Epidermal melanocyte (primary cell): Measurements from ENCODE around the gene CEP152.

Source experiments
- DNase-seq: peaks from one replicate; pipeline ENCODE4 v3.0.0; 2011; ENCODE audit warnings: low spot score; ENCODE audit not compliant: insufficient read length

Gene CEP152

DNA sequence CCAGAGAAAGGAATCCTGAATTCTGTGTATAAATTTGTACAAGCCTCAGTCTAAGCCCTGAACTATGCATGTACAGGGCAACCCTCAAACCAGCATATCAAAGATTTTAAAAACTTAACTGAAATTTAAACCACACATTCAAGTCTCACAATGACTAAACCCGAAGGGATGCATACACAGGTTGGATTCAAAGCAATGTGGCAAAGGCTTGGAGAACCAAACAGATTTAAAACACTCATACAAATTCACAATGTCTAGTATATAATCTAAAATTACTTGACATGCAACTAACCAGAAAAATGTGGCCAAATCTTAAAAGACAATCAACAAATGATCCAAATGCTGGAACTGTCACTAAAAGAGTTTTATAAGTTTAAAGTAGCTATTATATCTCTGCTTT lies 36.4 kb downstream of the CEP152 start:
- DNase-seq: no peak

DNA sequence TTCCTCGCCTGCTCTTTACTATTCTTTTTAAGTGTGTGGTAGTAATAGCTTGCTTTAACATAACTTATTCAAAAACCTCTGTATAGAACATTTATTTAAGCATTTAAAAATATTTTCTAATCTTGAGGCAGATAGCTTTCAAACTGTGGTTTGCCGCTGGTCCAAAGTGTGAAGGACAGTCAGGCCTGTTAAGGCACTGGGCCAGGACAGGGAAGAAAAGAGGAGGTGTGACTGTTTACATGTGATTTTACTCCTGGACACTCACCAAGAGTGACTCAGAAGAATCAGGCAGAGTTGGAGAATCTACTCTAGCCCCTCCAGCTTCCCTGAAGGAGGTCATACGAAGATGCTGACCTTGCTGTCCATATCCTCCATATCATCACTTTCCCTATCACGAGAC lies 44.7 kb downstream of the CEP152 start:
- DNase-seq: no peak

DNA sequence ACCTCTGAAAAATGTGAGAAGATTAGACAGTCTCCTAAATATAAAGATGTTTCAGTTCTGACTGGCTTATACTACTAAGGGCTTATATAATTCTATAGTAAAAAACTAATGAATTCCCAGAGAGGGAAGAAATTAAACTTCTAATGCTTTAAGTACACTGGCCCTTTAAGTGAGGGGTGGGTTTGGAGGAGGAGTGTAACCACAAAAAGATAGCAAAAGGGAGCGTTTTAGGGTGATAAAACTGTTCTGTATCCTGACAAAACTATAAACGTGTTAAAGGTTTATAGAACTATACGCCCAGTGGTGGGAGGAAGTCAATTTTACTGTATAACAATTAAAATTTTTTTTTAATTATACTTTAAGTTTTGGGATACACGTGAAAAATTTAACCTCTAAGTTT lies 45.8 kb downstream of the CEP152 start:
- no peak for DNase-seq

DNA sequence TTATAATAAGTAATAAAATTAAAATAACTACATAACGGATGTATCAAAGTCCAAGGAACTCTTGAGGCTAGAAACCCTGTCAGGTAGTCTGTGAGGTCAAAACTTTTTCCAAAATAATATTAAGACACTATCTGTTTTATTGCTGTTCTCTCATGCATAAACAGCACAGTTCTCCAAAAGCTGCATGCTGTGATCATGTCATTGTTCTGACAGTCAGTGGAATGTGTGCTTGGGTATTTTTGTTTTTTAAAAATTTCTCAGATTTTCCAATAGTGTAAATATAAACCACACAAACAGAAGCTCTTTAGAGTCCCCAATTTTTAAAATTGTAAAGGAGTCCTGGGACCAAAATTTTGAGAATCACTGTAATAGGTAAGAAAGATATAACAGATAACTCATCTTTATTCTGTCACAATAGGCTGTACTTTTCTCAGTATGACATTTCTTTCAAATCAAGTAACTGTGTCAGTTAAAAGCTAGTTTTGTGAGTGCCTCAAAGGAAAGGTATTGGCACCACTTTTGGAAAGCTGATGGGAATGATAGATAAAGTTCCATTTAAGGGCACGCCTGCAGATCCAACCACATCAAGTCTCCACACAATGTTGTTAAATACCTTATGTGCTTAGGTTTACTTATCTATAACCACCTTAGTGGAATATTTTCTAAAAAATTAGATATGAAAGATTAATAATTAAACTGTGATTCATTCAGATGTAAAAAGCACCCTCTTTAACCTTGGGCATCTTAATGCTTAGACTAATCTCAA lies 49.3 kb downstream of the CEP152 start:
- DNase-seq: no peak

DNA sequence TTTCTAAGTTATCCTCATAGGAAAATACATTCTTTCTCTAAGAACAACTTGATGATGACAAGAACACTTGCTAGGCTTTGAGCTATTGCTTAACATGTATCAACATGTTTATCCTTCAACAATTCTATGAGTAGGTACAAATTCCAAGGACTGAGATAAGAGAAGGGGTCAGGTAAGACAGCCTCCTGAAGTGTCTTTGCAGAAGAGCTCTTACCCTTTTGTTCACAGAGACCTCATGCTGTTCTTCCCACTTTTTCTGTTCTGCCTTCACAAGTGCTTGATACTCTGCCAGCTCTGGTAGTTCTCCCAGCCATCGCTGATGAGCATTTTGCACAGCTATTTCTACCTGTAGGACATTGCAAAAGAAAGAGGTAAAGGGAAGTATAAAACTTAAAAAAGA lies 50.9 kb downstream of the CEP152 start:
- no peak for DNase-seq

DNA sequence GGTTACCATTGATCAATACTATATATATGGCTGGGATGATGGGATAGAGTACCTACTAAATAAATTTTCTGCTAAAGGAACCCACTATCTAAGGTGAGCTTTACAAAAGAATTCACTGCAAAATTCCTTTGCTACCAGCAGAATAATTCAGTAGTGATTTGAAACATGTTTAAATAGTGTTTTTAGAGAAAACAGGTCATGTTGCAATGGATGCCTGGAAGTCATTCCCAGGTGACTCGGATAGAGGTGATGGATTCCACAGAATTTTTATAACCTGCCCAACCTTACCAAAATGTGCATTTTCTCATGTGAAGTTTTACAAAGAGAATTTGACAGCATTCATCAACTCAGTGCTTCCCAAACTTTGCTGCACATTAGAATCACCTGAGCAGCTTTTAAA lies 53.2 kb downstream of the CEP152 start:
- DNase-seq: no peak

DNA sequence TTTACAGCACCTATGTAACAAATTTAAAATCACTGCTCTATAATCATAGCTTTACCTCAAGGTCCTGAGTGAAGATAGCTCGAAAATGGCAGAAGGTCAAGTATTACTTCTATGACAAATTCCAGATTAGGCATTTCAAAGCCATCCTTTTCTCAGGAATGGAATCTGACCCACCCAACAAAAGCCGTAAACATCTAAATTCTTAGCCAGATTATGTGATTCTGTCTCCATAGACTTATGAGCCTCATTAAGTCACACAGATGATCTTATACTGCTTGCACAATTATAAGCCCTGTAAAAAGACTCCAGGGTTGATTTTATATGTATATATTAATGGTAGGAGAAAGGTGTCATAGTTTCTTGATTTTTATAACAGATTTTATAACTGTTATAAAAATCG lies 56.9 kb downstream of the CEP152 start:
- DNase-seq: no peak

DNA sequence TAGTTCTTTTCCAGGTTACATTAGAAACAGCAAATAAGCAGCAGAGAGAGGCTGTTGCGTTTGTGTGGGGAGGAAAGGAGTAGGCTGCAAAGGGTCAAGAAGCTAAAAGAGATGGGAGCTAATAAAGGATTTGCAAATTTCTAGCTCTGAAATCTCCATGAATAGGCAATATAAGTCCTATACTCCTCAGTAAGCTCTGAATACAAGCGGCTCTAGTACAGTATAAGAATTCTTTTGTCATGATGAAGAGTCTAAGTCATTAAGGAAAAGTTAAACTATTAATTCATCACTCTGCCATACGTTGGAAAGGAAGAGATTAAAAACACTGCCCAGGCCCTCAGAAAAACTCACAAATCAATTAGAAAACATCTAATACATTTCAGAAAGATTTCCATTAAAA lies 59.3 kb downstream of the CEP152 start:
- DNase-seq: no peak

DNA sequence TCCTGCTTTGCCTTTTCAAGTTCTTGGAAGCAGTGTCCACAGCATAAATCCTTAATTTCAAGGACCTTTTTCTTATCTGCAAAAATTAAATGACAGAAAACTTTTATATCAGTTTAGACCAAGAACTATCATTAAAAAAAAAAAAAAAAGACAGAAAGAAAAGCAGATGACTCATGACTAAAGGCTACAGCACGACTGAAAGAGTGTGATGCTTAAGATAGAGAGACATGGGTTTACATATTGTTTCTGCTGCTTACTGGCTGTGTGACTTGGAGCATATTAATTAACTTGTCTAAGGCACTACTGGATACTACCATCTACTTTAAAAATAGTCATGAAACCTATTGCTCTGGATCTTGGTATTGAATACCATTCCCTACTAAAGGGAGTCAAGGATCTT lies 62.3 kb downstream of the CEP152 start:
- DNase-seq: no peak

DNA sequence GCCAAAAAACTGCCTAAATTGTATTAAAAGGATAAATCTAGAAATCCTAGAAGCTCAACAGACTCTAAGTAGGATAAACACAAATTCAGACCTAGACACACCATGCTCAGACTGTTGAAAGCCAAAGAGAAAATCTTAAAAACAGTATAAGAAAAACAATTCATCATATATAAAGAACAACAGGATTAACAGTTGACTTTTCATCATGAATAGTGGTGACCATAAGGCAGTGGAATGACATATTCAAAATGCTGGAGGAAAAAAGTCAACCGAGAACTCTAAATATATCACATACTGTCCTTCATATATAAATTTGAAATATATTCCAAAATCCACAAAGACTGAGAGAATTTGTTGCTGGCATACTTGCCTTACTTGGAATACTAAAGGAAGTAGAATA lies 77.3 kb downstream of the CEP152 start:
- DNase-seq: no peak

DNA sequence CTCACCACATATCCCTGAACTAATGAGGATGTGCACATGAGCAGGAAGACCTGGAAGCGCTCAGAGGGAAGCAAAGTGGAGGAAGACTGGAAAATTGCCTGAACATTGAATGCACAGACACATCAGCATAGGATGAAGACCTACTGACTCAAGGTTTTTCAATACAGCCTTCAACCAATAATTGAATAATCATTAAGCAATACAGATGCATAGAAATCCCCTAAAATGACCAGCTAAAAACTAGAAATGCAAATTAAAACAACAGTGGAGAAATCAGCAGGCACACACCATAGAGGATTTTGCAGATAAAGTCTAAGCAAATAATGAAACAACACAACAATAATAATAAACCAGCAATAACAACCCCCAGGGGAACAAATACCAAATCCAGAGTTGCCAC lies 80.4 kb downstream of the CEP152 start:
- DNase-seq: no peak

DNA sequence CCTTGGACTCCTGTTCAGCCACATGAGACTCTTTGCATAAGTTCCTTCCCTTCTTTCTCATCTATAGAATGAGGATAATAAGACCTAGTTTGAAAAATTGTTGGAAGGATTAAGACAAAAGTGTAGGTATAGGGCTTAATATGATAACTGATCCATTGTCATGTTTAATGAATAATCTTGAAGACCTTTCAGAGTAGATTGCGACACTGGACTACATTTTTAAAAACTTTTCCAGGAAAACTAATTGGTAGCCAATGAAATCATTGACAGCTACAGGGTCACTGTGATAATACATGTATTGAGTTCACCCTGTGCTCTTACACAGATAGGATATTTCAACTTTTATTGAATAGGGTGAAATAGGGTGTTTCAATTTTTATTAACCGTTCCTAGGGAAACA lies 86.9 kb downstream of the CEP152 start:
- DNase-seq: no peak

DNA sequence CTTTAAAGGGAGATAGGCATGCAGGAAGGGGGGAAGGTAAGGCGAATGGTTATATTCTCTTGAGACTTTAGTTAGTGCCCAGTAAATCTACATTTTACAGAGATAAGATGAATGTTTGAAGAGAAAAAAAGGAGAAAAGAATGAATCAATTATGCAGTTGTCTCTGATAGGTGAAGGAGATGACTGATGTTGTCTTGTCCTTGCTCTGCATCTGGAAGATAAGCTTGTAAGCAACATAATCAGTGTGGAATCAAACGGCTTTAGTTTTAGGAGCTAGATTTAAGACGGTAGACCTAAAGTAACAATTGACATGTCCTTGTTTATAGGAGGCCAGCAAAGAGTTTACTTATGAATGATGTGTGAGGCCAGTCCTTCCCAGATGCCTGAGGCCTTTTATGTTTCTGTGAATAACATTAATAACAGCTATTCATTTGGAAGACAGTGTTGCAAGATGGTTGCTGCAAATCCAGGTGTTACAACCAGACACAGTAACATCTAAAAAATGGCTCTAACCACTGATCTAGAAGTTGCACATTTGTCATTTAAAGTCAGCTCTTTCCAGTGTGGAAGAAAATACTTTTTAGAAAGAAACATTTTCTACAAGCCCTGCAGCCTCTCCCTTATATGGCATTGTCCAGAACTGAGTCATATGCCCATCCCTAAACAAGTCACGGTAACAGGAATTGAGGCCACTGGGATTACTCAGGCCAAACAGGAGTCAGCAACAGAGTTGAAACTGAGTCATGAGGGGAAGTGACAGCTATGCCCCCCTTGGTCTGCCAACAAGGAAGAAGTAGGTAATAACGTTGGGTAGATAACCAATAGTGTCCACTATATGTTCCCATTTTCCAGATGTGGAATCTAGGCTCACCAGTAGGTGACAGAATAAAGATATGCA lies 87.9 kb downstream of the CEP152 start:
- no peak for DNase-seq

DNA sequence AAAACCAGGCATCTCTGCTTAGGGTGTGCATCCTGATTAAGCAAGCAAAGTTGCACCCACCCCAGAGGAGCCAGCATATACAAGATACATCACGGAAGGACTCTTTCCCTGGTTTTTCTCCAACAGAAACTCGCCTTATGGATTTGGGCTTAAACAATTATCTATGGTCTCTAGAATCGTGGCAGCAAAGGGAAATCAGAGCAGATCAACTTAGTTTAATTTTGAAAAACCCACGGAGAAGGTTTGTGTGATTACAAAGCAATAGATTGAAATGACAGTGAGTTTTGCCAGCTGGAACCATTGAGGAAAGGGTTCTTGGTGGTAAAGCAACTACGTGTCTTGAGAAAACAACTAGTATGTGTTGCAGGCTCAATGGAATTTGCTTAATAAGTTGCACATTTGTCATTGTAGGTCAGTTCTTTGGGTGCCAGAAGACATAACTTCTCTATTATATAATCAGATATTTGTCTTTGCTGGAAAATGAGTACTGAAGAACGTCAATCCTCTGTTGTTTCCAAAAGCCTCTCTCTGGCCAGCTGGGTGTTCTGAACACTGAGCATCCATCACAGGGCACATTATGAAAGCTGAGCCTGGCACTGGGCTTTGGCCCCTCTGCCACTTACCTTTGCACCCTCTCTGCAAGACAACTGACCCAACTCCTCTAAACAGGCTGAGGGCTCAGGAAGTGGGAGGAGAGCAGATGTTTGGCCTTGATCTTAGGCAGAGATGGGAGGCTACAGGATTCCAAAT lies 89.6 kb downstream of the CEP152 start:
- DNase-seq: peak; percentile 28

DNA sequence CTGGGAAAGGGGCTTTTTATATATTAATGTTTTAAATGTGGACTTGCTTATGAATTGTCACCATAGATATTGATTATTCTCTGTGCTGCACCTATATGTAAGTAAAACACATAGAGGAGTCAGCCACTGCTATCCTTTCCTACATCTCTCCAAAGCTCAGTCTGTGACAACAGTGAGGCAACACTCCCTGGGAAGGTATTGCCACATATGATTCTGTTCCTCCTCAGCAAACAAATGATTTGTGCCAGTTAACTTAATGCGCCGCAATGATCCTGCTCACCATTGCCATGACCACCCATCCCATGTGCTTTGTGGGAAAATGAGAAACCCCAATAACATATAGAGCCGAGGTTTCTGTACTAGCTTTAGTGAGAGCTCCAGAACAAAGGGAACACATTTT lies 90.2 kb downstream of the CEP152 start:
- DNase-seq: no peak

DNA sequence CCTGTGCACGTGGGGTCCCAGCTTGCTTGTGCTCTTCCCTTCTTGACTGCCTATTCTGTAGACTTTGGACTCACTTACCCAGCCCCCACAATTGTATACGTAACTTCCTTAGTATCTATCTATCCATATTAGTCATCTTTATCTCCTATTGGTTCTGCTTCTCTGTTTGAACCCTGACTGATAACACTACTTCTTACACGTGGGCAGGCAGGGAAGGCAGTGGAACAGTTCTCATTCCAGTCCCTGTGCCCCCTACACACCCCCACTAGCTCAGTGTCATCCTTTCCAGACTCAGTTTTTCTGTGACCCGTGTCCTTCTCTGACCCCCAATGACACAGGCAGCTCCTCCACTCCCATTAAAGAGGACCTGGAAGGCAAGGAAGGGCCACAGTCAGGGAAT lies 91.2 kb downstream of the CEP152 start:
- DNase-seq: no peak

DNA sequence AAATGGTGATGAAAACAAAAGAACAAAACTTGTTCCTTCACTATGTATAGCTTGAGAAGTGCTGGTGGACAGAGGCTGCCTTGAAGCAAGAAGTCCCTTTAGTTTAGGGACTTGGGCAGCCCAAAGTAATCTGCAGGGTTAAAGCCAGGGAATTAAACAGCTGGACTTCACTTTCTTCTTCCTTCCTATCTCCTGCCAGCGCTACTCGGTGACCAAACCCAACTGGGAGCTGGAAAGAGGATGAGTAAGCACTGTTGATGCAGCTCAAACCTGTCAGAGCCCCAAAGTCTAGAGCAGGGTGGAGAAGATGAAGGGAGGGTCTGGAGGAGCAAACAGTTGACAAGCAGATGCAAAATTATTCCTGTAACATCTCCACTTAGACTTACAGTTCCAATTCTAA lies 92.2 kb downstream of the CEP152 start:
- no peak for DNase-seq

DNA sequence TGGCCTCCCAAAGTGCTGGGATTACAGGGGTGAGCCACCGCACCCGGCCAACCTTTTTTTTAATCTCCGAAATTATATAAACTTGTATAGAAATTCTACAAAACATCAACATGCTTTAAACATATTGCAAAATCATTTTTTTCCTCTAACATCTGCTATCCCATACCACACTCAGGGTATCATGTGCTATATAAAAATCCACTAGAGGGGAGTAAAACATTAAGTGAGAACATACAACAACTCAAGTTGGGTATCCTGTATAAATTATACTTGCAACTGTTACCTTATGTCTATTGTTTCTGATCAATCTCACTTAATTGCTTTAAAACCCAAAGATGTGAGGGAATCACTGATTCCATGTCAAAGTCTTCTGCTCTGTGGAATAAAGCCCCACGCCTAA lies 93.4 kb downstream of the CEP152 start:
- DNase-seq: no peak

DNA sequence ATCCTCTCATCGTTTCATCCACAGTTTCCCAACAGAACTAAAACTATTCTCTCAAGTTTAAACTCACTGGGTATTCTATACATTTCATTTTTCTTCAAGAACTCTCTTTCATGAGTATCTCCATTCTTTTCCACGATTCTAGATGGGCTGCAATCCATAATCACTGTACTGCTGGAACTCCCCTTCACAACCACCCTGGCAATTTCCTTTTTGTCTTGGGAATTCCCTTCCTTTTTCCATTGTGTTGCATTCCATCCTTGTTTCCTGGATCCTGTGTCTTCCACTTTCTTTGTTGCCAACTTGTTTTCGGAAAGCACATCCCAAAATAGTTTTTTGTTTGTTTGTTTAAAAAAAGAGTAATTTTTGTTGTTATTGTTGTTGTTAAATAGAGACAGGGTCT lies 98.3 kb downstream of the CEP152 start:
- no peak for DNase-seq

DNA sequence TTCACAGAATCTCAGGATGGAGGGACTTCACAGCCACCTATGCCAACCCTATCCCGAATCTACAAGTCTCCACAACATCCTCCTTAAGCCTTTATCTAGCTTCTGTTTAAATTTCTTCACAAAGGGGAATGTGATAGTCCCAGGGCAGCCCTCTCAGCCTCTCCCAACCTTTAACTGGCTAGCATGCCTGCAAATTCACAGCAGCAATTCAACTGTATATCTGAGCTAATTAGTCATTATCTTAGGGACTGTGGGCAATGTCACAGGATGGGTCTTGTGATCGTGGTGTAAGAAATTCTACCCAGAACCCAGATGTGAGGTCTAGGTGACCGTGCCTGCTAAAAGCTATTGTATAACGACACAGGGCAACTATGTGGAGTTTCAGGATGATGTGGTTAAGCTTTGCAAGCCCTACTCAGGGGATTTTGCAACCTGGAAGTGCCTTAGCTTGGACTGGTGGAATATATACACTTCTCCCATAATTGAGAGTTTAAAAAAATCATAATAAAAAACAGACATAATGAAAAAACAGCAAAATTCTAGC lies 99.8 kb downstream of the CEP152 start:
- no peak for DNase-seq

DNA sequence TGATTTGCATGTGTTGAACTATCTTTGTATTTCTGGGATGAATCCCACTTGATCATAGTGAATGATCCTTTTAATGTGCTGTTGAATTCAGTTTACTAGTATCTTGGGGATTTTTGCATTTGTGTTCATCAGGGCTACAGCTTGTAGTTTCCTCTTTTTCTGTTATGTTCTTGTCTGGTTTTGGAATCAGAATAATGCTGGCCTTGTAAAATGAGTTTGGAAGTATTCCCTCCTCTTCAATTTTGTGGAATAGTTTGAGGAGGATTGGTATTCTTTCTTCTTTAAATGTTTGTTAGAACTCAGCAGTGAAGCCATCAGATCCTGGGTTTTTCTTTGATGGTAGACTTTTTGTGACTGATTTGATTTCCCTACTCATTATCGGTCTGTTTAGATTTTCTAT lies 102.2 kb downstream of the CEP152 start:
- DNase-seq: no peak

DNA sequence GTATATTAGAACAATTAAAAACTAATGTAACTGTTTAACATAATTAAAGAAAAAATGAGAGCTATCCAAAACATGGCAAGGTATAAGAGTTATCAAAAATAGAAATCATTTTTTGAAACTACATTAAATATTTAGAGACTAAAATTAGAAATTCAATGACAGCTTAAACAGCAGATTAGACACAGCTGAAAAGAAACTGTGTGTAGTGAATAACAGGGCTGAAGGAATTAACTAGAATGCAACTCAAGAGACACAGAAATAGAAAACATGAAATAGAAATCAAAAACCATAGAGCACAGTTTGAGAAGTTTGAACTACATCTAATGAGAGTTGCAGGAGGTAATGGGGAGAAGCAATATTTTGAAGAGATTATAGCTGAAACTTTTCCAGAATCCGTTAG lies 105.5 kb downstream of the CEP152 start:
- no peak for DNase-seq
